ENCODE data around the gene VCPKMT.

- TF ChIP-seq TAF1 (conservative IDR thresholded peaks at IDR 0.05): no peak
- TF ChIP-seq HNF4G (IDR thresholded peaks at IDR 0.05): no peak
- TF ChIP-seq REST (IDR thresholded peaks at IDR 0.05): no peak
- TF ChIP-seq, protein P1, sequence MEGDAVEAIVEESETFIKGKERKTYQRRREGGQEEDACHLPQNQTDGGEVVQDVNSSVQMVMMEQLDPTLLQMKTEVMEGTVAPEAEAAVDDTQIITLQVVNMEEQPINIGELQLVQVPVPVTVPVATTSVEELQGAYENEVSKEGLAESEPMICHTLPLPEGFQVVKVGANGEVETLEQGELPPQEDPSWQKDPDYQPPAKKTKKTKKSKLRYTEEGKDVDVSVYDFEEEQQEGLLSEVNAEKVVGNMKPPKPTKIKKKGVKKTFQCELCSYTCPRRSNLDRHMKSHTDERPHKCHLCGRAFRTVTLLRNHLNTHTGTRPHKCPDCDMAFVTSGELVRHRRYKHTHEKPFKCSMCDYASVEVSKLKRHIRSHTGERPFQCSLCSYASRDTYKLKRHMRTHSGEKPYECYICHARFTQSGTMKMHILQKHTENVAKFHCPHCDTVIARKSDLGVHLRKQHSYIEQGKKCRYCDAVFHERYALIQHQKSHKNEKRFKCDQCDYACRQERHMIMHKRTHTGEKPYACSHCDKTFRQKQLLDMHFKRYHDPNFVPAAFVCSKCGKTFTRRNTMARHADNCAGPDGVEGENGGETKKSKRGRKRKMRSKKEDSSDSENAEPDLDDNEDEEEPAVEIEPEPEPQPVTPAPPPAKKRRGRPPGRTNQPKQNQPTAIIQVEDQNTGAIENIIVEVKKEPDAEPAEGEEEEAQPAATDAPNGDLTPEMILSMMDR (IDR thresholded peaks at IDR 0.05; ENCODE audit: low read depth, low read length, missing input control): no peak
Measured at GRCh38 chr14:50068496-50068895, 47.9 kb downstream of the VCPKMT start.

All from liver (tissue), 3 donors.